ENCODE data around the gene ENPP1.

GRCh38 chr6:131803007-131803769 lies 4.6 kb upstream of the ENPP1 start:
- no peak for TF ChIP-seq CTCF (IDR thresholded peaks at IDR 0.05)
- TF ChIP-seq POLR2A (IDR thresholded peaks at IDR 0.05), result no peak
- TF ChIP-seq POLR2AphosphoS5 (IDR thresholded peaks at IDR 0.05), result no peak
- no peak for TF ChIP-seq EP300 (IDR thresholded peaks at IDR 0.05)

Measured in gastroesophageal sphincter (tissue), 3 donors.